Gastrocnemius medialis (tissue), 4 donors: ENCODE measurements around the gene RNLS.
A peak's percentile ranks its signal among the peaks of the same experiment; 100 is the strongest.

Experiments used
- POLR2A ChIP-seq, 2 donors: fragments of 450-650 bp; IDR thresholded peaks; one replicate each; pipeline ENCODE4 v1.6.1; 2017; ENCODE audit warnings: antibody characterized with exemption in 2 of 2, mild to moderate bottlenecking in 2 of 2, moderate library complexity in 2 of 2
- TF ChIP-seq, protein P1 (sequence below), 5 experiments: fragments of 450-650 bp in 3 of 5; fragments of 200-600 bp in 2 of 5; sonication (generic) in 2 of 5; IDR thresholded peaks in 4 of 5; conservative IDR thresholded peaks in 1 of 5; 1 replicate in 4 of 5; 2 replicates in 1 of 5; pipeline ENCODE4 v1.5.1; 2016 to 2019; ENCODE audit warnings: antibody characterized with exemption in 5 of 5, mild to moderate bottlenecking in 3 of 5, moderate library complexity in 3 of 5

GRCh38 chr10:88243836-88244730 lies 339.0 kb downstream of the RNLS start:
- TF ChIP-seq, protein P1, sequence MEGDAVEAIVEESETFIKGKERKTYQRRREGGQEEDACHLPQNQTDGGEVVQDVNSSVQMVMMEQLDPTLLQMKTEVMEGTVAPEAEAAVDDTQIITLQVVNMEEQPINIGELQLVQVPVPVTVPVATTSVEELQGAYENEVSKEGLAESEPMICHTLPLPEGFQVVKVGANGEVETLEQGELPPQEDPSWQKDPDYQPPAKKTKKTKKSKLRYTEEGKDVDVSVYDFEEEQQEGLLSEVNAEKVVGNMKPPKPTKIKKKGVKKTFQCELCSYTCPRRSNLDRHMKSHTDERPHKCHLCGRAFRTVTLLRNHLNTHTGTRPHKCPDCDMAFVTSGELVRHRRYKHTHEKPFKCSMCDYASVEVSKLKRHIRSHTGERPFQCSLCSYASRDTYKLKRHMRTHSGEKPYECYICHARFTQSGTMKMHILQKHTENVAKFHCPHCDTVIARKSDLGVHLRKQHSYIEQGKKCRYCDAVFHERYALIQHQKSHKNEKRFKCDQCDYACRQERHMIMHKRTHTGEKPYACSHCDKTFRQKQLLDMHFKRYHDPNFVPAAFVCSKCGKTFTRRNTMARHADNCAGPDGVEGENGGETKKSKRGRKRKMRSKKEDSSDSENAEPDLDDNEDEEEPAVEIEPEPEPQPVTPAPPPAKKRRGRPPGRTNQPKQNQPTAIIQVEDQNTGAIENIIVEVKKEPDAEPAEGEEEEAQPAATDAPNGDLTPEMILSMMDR (IDR thresholded peaks at IDR 0.05 in 4 of 5, conservative IDR thresholded peaks at IDR 0.05 in 1 of 5) = no peak
- TF ChIP-seq POLR2A (IDR thresholded peaks at IDR 0.05) = peak; percentile 9 to 12
